PC-9 (cell line): ENCODE results near the gene NKAIN1.

Experiments used
- EZH2 ChIP-seq: fragments of 200-600 bp; sonication (generic); IDR thresholded peaks from 2 replicates; pipeline ENCODE4 v1.8.0; 2017; ENCODE audit warnings: antibody characterized with exemption, low read depth
- TF ChIP-seq, protein P1 (sequence below): fragments of 200-600 bp; sonication (generic); conservative IDR thresholded peaks from 2 replicates; pipeline ENCODE4 v1.6.1; 2017; ENCODE audit warnings: mixed run types, antibody characterized with exemption, mild to moderate bottlenecking, moderate library complexity

DNA sequence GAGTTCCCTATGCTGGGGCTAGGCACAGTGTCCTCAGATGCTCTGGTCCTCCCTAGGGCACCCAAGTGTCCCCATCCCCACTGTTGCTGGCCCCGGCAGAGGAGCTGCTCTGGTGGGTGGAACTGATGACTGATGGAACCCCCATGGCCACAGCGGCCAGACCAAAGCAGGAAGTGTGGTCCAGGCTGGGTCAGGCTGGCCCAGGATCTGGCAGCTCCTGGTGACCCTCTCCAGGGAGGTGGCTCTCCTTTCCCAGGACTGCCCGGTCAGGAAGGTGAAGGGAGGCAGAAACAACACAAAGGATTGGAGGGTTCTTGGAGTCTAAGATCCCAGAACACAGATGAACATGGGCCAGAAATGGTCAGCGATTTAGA lies 1.1 kb downstream of the NKAIN1 start:
- TF ChIP-seq, protein P1, sequence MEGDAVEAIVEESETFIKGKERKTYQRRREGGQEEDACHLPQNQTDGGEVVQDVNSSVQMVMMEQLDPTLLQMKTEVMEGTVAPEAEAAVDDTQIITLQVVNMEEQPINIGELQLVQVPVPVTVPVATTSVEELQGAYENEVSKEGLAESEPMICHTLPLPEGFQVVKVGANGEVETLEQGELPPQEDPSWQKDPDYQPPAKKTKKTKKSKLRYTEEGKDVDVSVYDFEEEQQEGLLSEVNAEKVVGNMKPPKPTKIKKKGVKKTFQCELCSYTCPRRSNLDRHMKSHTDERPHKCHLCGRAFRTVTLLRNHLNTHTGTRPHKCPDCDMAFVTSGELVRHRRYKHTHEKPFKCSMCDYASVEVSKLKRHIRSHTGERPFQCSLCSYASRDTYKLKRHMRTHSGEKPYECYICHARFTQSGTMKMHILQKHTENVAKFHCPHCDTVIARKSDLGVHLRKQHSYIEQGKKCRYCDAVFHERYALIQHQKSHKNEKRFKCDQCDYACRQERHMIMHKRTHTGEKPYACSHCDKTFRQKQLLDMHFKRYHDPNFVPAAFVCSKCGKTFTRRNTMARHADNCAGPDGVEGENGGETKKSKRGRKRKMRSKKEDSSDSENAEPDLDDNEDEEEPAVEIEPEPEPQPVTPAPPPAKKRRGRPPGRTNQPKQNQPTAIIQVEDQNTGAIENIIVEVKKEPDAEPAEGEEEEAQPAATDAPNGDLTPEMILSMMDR: no peak
- no peak for TF ChIP-seq EZH2
